ENCODE measurements around the gene UBE2E1.
"Not testable (repeated sequence)": the region's sequence is repeated elsewhere in the genome, so short reads cannot be mapped to it uniquely, and the experiment has no call there.

Gene UBE2E1

DNA sequence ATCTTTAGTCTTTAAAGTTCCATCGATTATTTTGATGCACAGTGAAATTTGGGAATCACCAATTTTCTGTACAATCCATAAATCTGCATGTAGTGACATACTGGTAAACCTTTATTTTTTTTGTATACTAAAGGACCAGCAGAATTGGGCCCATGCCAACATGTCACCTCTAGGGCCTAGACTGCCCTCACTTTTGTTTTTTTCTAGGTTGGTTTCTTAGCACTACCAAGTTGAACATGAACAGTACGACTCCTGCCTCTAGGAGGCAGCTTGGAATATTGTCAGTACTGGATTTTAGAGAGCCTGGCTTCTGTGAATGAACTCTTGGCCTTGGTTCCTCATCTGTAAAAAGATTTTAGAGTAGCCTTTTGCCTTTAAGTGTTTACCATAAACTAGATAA is 78.7 kb downstream of the UBE2E1 start:
- no peak for DNase-seq

DNA sequence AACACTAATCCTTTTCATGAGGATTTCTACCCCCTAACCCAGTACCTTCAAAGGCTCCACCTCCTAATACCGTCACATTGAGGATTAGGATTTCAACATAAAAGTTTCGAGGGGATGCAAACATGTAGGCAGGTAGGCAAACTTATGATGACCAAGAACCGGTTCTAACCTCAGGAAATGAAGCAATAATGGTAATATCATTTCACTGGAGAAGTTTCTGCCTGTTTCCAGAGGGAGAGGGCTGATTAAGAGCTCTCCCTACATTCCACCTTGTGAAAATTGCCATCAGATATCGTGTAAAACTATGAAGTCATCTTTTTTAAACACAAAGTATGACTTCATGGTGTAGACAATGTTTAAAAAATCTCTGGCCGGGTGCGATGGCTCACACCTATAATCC is 79.5 kb downstream of the UBE2E1 start:
- no peak for DNase-seq

DNA sequence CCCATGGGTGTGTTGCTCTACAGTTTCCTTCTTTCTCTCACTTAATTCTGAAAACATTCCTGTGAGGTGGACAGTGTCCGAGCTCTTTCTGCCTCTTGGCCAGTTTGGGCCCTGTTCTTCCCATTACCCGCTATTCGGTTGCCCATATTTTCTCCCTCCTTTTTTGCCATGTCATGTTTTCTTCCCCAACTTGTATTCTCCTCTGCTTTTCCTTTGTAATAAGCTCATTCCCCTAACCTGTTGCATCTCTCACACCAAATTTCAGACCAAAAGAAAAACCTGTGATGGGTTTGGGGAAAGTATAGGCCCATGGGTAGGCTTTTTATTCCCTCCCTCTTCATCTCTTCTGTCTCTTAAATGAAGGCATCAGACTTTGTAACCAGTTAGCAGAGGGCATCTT is 80.6 kb downstream of the UBE2E1 start:
- DNase-seq, result no peak

DNA sequence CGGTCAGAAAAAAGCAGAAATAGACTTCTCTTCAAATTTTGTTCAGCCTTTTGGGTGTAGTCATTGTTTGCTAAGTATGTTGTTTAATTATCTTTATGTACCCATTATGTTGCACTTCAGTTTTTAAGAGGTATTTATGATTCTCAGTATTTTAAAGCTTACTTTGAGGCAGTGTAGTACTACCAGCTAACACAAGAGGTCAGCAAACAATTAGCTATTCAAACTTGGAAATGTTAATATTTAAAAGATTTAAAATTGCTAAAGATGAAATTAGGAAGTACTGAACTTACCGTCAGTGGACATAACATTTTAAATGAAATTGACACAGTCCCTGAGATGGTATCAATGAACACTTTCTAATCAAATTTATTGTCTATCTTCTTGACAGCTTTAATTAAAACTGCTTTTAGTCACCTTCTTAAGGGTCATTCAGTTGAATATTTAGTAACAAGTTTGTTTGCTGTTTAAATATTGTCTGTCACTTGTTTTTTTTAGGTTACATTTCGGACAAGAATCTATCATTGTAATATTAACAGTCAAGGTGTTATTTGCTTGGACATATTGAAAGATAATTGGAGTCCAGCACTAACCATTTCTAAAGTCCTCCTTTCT is 83.0 kb downstream of the UBE2E1 start:
- DNase-seq, result no peak

DNA sequence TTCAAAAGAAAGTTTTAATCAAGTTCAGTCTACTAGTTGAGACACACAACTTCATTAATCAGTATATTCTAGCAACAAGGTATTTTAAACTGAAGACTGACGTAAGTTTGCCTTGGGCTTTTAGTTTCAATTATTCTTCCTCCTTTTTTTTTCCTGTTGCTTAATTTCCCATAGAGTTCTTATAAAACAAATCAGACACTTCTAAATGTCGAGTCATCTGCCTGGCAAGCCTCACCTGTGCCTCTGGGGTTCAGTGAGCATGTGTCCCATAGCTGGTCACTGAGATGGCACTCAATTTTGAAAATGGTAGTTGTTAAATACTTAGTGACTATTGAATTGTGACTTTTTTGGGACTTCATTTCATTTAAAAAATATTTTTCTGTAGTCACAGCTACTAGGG is 83.6 kb downstream of the UBE2E1 start:
- no peak for DNase-seq

DNA sequence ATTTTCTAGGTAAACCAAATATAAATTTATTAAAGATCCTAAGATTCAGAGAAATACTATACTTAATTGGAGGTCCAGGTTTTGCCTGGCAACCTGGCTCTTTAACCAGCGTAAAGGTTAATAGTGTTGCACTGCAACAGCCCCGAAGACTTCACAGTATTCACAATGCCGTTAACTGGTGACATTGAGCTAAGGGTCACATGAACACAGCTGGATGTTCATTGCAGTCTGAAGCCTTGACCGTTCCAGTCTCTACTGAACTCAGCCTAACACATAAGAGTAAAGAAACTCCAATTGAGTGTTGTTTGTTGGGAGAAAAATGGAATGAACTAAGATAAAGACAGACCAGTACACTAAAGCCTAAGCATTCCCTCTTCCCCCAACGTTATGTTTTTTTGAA is 84.2 kb downstream of the UBE2E1 start:
- no peak for DNase-seq

DNA sequence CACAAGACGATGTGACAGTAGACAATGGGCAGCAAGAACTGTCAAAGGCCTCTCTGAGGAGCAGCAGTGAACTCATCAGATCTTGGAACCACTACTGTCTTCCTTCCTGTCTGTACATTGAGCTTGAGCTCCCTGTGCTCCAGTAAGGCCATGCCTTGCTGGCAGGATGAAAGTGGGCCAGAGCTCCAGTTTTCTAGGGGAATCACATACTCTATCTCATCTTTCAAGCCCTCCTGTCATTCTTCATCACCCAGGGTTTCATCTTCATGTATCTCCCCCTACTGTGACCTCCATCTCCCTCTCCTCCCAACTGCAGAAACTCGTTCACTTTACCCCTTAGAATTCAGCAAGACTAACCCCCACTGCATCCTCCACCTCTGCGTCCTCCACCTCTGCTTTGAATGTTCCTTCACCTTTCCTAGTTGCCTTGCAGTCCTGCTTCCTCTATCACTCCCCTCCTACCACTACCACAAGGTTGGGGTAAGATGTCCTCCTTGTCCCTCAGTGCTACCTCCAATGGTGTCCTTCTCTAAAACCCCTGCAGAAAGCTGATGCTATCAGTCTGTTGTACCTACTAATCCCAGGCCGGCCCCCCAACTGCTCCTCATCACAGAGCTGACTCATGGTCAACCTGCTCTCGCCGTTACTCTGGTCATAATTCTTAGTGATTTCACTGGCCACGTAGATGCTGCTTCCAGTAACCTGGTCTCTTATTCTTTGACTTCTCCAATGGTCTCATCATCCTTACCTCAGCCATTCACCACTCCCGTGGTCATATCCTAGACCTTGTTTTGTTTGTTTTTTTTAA is 88.7 kb downstream of the UBE2E1 start:
- no peak for DNase-seq

DNA sequence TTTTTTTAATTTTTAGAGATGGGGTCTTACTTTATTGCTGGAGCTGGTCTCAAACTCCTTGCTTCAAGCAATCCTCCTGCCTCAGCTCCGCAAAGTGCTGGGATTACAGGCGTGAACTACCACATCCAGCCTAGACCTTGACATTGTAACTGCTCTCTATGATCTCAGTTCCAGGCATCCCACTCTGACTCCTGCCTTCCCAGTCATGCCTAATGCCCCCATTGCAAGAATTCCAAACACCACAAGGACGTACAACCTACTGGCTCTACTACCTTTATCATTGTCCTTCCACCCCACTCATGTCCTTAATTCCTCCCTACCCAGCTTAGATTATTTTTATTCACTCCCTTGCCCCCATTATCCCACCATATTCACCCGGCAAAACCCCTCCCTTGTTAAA is 89.4 kb downstream of the UBE2E1 start:
- DNase-seq, result no peak

DNA sequence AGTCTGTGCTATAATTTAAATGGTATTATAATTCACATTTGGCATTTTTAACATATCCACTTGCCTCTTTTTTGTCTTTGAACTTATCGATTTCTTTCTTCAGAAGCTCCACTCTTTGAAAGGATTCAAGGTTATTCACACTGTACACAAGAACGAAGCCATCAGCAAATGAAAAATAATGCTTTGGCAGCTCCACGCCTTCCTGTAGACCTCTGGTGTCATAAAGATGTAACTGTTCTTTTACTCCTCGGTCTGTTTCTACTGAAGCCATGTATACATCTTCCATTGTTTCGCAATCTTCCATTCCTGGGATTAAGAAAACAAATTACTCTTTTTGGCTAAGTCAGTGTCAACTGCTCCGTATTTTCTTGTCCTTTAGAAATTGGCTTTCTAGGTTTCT is 95.0 kb downstream of the UBE2E1 start:
- no peak for DNase-seq

DNA sequence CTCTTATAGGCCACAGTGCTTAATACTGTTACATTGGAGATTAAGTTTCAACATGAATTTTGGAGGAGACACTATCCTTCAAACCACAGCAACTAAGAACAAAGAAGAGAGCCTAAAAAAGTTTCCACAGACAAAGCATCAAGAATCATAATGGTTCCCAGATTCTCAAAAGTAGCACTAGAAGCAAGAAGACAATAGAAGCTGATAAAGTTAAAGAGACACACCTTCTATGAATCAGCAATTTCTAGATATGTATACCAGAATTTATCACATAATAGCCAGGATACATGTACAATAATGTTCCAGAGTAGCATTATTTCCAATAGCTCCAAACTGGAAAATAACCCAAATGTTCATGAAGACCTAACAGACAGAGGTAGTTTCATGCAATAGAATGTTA is 98.8 kb downstream of the UBE2E1 start:
- DNase-seq, result no peak

DNA sequence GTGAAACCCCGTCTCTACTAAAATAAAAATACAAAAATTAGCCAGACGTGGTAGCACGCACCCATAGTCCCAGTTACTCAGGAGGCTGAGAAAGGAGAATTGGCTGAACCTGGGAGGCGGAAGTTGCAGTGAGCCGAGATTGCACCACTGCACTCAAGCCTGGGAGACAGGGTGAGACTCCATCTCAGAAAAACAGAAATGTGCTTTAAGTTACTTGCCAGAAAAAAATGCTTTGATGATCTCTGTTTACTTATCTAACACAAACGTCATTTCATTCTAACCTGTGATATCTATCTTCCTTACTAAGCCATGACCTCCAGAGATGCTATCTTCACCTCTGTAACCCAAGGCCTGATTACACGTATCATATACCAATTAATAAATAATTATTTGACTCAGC is 103.6 kb downstream of the UBE2E1 start:
- DNase-seq, result no peak

DNA sequence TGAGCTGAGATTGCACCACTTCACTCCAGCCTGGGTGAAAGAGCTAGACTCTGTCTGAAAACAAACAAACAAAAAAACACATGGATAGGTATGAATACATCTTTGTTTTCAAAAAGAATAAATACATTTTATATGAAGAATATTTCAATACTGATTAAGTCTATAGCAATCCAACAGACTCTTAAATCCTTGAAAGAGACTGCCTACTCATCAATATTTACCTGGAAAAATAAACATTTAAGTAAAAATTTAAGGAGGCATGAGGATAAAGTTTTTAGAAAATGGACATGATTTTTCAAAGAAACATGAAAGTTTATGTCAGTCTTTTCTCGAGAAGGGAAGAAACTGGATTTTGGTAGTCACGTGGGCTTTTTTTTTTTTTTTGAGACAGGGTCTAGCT is 105.6 kb downstream of the UBE2E1 start:
- DNase-seq, result no peak

DNA sequence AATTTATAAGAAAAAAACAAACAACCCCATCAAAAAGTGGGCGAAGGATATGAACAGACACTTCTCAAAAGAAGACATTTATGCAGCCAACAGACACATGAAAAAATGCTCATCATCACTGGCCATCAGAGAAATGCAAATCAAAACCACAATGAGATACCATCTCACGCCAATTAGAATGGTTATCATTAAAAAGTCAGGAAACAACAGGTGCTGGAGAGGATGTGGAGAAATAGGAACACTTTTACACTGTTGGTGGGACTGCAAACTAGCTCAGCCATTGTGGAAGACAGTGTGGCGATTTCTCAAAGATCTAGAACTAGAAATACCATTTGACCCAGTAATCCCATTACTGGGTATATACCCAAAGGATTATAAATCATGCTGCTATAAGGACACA is 106.6 kb downstream of the UBE2E1 start:
- not testable (repeated sequence) for DNase-seq

DNA sequence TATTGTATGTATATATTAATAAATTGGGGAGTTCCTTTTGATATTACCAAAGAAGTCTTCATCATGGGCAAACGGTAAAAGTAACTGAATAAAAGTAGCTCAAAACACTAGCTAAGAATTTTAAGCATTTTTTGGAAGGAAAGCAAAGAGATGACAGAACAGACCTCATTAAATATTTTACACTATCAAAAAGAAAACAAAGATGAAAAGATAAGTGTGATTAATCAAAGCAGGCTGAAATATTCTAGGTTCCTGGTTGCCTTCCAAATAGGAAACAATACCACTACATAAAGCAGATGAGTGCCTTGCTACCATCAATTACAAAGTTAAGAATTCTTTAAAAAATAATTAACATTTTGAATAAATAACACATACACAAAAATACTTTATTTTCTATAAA is 107.4 kb downstream of the UBE2E1 start:
- no peak for DNase-seq

DNA sequence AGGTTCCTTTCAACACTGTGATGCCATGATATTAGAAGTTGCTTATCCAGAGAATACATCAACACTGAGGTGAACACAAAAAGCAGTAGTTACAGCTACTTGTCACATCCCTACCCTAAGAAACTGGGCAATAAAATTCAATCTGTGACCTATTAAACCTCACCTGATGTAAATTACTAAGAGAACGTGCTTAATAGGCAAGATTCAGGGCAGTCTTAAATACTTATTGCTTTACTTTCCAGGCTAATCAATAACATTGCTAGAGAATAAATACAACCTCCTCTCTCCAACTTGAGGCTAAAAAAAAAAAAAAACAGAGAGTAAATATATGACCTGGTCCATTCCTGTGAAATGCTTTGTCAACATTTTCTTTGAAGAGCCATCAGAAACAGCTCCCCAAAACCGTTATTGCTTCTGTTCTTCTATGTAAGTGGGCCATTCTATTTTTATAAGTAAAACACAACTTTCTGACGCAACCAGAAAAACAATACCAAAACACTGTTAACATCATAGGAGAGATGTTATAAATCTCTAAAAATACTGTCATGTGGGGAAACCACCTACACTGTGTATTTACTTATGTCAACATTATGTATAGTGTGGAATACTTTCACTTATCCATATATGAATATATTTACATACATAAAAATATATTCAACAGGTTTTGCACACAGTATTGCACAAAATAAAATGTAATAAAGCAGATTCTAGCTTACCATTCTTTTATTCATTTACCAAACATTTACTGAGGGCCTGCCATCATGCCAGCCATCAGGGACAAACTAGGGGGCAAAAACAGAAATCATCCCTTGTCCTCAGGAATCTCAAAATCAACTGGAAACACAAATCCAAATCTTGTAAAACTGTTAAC is 108.4 kb downstream of the UBE2E1 start:
- no peak for DNase-seq

DNA sequence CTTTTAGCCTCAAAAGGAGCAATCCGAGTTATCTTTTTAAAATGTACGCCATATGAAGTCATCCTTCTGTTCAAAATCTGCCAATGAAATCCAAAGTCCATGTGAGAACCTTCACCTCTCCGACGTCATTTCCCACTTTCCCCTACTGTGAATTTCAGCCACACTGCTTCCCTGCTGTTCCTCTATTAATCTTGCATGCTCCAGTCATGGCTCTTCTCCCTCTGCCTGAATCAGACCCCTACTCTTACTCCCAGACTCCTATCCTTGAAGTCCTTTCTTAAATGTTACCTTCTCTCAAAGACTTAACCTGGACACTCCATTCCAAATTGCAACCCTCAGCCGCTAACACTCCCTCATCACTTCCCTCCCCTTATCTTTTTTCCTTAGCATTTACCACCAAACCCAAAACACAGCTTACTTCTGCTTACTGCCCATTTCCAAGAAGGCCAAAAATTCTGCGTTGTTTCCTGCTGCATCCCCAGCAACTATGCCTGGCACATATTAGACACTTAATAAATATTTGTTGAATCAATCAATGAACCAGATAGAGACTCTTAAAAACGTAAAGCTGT is 109.9 kb downstream of the UBE2E1 start:
- DNase-seq, result no peak

DNA sequence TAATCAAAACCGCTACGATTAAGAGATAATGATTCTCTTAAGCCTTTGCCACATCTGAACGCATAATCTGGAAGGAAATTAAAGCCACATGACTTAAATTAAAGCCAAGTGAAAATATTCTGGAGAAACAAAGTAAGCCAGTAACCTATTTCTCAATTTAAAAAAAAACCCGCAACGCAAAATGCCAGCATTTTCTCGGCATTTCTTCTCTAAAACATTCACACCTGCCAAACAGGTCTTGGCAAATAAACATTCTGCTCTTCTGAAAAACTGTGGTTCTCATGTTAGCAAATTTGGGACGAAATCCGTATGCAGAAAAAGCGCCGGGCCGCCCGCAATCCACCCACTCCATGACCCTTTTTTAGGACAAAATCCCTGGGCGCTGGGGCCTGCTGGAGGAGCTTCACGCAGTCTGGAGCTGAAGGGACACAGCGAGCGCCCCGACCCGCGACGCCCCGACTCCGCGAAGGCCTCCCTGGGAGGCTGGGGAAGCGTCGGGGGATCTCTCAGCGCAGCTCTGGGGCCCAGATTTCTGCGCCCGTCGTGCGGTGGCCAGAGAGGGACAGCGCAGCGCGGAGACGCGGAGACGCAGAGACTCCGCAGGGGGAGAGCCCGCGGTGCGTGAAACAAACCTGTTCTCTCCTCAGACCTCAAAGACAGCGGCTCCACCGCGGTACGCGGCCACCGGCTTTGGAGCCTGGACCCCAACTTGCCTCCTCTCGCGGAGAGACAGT is 110.6 kb downstream of the UBE2E1 start:
- no peak for DNase-seq

DNA sequence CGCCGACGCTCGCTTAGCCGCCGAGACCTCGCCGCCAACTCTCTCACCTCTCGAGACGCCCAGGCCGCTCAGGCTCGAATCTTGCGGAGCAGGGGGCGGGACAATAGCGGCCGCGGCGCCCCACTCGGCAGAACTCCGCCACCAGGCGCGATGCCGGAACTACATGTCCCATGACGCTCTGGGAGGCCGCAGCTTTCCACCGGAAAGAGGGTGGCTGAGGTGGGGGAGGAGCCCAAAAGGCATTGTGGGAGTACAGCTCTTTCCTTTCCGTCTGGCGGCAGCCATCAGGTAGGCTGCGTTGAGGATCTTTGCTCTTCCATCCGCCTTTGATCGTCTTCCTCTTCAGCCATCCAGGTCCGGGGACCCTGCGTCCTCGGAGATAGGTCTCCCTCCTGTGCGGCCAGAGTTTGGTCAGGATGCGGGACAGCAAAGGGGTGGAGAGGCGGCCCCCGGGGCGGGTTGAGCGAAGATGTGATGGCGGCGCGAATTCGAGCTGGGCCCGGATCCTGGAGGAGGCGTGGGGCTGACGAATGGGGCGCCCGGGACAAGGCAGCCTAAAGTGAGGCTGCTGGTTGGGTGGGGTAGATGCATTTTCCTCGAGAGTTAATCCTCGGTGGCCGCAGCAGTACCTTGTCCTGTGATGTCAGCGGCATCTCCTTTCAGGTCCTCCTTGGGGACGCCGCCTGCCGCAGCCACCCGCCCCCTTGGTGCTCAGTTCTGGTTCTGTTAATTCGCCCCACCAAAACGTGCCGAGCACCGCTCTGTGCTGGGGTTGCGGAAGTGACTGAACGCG is 111.3 kb downstream of the UBE2E1 start, which contains the start of the genes NKIRAS1 and RPL15:
Gene NKIRAS1, minus strand, starts transcription at position 105 of the 793 bp plus-strand sequence. CDS start 6,086 bp downstream, outside the sequence.
Gene RPL15, plus strand, starts transcription at position 247 of the 793 bp plus-strand sequence. CDS start 728 bp downstream, outside the sequence.
- DNase-seq, result peak; percentile 95

DNA sequence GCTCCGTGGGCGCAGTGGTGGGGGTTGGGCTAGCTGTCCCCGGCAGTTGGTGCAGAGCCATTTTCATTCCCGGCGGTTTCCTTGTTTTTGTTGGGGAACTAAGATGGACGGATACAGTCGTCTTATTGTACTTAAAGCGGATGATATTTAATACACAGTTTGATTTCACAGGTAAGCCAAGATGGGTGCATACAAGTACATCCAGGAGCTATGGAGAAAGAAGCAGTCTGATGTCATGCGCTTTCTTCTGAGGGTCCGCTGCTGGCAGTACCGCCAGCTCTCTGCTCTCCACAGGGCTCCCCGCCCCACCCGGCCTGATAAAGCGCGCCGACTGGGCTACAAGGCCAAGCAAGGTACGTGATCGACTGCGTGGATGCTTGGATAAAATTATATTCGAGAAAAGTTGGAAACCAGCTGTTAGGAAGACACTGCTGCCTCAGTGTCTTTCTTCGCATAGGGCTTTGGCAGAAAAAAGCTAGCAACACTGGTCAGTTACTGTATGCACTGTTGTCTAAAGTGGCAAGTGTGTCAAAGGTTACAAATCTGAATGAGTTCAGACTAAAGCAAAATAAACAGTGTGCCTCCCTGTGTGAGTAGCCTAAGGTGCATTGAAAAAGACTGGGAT is 112.0 kb downstream of the UBE2E1 start:
- DNase-seq, result not testable (repeated sequence)

DNA sequence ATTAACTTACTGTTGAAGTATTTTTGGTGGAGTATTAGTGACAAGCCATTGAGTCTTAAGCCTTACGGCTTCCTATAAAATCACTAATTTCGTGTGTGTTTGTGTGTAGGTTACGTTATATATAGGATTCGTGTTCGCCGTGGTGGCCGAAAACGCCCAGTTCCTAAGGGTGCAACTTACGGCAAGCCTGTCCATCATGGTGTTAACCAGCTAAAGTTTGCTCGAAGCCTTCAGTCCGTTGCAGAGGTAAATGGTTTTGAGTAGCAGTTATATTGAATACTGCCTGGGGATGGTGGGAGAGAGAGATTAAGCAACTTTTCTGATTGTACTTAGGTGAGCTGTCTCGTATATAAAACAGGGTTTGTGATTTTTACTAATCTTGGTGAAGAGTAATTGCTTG is 112.6 kb downstream of the UBE2E1 start:
- DNase-seq, result not testable (repeated sequence)

DNA sequence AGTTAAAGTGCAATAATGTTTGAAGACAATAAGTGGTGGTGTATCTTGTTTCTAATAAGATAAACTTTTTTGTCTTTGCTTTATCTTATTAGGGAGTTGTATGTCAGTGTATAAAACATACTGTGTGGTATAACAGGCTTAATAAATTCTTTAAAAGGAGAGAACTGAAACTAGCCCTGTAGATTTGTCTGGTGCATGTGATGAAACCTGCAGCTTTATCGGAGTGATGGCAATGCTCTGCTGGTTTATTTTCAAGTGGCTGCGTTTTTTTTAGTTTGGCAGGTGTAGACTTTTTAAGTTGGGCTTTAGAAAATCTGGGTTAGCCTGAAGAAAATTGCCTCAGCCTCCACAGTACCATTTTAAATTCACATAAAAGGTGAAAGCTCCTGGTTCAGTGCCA is 113.9 kb downstream of the UBE2E1 start:
- DNase-seq, result no peak

Measured in T1000 (cell line).